ENCODE measurements around the gene KAT8. TPM values are rescaled to one million over a fixed set of nuclear protein-coding genes. Genes with fewer than 3 reads are reported as not detected.

The KAT8 gene
- total and polyA plus RNA-seq, 2 of the 13 experiments (the other 11 are each of a cell fraction or from before 2014, with no cell fraction given), result 79.0 to 84.2 TPM

DNA sequence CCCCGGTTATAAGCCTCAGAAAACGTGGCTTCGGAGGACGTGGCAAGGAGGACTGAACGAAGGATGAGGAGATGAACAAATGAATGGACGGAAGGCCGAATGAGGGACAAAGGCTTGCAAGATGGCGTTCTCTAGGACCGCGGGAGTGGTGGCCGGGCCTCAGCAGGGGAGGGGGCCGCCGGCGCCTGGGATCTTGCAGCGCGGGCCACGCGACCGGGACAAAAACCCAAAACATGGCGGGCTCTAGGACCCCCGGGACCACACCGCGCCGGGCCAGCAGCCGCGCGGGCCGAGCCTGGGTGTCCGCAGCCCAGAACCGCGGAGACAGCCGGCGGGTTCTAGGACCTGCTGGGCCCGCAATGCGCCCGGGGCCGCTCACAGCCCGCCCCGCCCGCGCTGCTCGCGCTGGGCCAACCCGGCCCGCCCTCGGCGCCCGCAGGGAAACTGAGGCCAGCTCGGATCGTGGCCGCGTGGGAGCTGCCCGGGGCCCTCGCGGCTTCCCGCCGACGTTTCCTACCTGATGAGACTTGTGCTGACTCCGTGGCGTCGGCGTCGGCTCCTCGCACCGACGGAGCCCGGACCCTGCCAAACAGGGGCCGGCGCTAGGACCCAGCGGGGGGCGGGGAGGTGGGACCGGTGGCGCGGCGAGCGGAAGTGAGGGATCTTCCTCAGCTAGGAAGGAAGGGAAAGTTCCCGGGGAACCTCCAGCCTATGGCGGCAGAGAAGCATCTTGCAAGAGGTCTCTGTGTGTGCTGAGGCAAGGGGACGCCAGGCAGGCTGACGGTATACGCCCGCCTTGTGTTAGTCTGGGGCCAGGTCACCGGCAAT, 44.1 kb upstream of the KAT8 start (continued):
- TF ChIP-seq, protein P1, sequence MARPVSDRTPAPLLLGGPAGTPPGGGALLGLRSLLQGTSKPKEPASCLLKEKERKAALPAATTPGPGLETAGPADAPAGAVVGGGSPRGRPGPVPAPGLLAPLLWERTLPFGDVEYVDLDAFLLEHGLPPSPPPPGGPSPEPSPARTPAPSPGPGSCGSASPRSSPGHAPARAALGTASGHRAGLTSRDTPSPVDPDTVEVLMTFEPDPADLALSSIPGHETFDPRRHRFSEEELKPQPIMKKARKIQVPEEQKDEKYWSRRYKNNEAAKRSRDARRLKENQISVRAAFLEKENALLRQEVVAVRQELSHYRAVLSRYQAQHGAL (CRISPR knock-in tag; IDR thresholded peaks at IDR 0.05; ENCODE audit: not compliant biosample characterization), result peak; percentile 36
- TF ChIP-seq RXRB (CRISPR knock-in tag; IDR thresholded peaks at IDR 0.05; ENCODE audit: borderline replicate concordance), result peak; percentile 52; the same call in 1 of the 2 replicates
- no peak for TF ChIP-seq U2AF2 (IDR thresholded peaks at IDR 0.05; ENCODE audit: low read depth, low read length)
- peak; percentile 78; the same call in 1 of the 2 replicates for TF ChIP-seq KDM3A (CRISPR knock-in tag; IDR thresholded peaks at IDR 0.05; ENCODE audit: low read depth)
- TF ChIP-seq THYN1 (CRISPR knock-in tag; IDR thresholded peaks at IDR 0.05; ENCODE audit: borderline replicate concordance, low read depth), result no peak
- TF ChIP-seq ZBTB8A (CRISPR knock-in tag; IDR thresholded peaks at IDR 0.05; ENCODE audit: borderline replicate concordance, low read depth), result no peak
- no peak for TF ChIP-seq ATF1 (CRISPR knock-in tag; IDR thresholded peaks at IDR 0.05)
- TF ChIP-seq, protein P2, sequence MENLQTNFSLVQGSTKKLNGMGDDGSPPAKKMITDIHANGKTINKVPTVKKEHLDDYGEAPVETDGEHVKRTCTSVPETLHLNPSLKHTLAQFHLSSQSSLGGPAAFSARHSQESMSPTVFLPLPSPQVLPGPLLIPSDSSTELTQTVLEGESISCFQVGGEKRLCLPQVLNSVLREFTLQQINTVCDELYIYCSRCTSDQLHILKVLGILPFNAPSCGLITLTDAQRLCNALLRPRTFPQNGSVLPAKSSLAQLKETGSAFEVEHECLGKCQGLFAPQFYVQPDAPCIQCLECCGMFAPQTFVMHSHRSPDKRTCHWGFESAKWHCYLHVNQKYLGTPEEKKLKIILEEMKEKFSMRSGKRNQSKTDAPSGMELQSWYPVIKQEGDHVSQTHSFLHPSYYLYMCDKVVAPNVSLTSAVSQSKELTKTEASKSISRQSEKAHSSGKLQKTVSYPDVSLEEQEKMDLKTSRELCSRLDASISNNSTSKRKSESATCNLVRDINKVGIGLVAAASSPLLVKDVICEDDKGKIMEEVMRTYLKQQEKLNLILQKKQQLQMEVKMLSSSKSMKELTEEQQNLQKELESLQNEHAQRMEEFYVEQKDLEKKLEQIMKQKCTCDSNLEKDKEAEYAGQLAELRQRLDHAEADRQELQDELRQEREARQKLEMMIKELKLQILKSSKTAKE (CRISPR knock-in tag; IDR thresholded peaks at IDR 0.05; ENCODE audit: borderline replicate concordance), result no peak
- TF ChIP-seq RXRA (CRISPR knock-in tag; IDR thresholded peaks at IDR 0.05), result no peak; the same call in 1 of the 2 replicates
- 0 out of 2 replicates have a peak, but pooled peaks have one; percentile 40 for TF ChIP-seq ZNF891 (CRISPR knock-in tag; IDR thresholded peaks at IDR 0.05)
- peak; percentile 43; the same call in 1 of the 2 replicates for TF ChIP-seq ZBTB38 (CRISPR knock-in tag; IDR thresholded peaks at IDR 0.05)
- TF ChIP-seq, protein P3, sequence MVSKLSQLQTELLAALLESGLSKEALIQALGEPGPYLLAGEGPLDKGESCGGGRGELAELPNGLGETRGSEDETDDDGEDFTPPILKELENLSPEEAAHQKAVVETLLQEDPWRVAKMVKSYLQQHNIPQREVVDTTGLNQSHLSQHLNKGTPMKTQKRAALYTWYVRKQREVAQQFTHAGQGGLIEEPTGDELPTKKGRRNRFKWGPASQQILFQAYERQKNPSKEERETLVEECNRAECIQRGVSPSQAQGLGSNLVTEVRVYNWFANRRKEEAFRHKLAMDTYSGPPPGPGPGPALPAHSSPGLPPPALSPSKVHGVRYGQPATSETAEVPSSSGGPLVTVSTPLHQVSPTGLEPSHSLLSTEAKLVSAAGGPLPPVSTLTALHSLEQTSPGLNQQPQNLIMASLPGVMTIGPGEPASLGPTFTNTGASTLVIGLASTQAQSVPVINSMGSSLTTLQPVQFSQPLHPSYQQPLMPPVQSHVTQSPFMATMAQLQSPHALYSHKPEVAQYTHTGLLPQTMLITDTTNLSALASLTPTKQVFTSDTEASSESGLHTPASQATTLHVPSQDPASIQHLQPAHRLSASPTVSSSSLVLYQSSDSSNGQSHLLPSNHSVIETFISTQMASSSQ (IDR thresholded peaks at IDR 0.05; ENCODE audit: low read depth), result no peak
- TF ChIP-seq, protein P3 (CRISPR knock-in tag; IDR thresholded peaks at IDR 0.05; ENCODE audit: borderline replicate concordance), result no peak; the same call in 1 of the 2 replicates
- TF ChIP-seq HOXA7 (CRISPR knock-in tag; IDR thresholded peaks at IDR 0.05), result no peak
- no peak; the same call in 1 of the 2 replicates for TF ChIP-seq ZFP91 (CRISPR knock-in tag; IDR thresholded peaks at IDR 0.05; ENCODE audit: borderline replicate concordance)
- no peak for TF ChIP-seq SSRP1 (CRISPR knock-in tag; IDR thresholded peaks at IDR 0.05)
- peak; percentile 79 for TF ChIP-seq ZNF777 (CRISPR knock-in tag; IDR thresholded peaks at IDR 0.05)
- no peak for TF ChIP-seq ZKSCAN8 (CRISPR knock-in tag; IDR thresholded peaks at IDR 0.05; ENCODE audit: borderline replicate concordance)
- TF ChIP-seq ZNF20 (CRISPR knock-in tag; IDR thresholded peaks at IDR 0.05), result no peak; the same call in 1 of the 2 replicates
- TF ChIP-seq ZNF607 (CRISPR knock-in tag; IDR thresholded peaks at IDR 0.05; ENCODE audit: borderline replicate concordance), result no peak
- TF ChIP-seq ZNF616 (CRISPR knock-in tag; IDR thresholded peaks at IDR 0.05; ENCODE audit: low read depth), result peak; percentile 60; the same call in 1 of the 2 replicates

Measured in HepG2 (cell line).